ENCODE measurements around the gene KDM3A.

DNA sequence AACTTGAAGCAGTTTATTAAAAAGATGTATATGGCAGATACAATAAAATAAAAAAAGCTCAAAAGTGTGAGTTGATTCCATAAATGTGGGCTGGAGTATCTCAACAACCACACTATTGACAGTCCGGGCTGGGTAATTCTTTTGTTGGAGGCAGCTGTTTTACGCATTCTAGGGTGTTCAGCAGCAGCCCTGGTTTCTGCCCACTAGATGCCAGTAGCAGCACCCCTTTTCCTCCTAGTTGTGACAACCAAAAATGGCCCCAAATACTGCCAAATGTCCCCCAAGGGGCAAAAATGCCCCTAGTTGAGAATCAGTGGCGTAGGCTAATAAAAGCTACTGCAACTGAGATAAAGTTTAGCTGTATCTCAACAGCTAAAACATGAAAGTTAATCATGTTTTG lies 77.3 kb downstream of the KDM3A start:
- TF ChIP-seq, protein P1, sequence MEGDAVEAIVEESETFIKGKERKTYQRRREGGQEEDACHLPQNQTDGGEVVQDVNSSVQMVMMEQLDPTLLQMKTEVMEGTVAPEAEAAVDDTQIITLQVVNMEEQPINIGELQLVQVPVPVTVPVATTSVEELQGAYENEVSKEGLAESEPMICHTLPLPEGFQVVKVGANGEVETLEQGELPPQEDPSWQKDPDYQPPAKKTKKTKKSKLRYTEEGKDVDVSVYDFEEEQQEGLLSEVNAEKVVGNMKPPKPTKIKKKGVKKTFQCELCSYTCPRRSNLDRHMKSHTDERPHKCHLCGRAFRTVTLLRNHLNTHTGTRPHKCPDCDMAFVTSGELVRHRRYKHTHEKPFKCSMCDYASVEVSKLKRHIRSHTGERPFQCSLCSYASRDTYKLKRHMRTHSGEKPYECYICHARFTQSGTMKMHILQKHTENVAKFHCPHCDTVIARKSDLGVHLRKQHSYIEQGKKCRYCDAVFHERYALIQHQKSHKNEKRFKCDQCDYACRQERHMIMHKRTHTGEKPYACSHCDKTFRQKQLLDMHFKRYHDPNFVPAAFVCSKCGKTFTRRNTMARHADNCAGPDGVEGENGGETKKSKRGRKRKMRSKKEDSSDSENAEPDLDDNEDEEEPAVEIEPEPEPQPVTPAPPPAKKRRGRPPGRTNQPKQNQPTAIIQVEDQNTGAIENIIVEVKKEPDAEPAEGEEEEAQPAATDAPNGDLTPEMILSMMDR (conservative IDR thresholded peaks at IDR 0.05 in 1 of 2, IDR thresholded peaks at IDR 0.05 in 1 of 2; ENCODE audit: extremely low read depth in 1 of 2, insufficient read depth in 1 of 2, low read depth in 1 of 2, low read length in 2 of 2) = peak; percentile 38 to 57
- no peak for TF ChIP-seq EZH2 (IDR thresholded peaks at IDR 0.05; ENCODE audit: borderline replicate concordance, low read length)

Data from mammary epithelial cell (primary cell).